Measurements from ENCODE around the gene NLGN1. TPM values are rescaled to one million over a fixed set of nuclear protein-coding genes. Genes with fewer than 3 reads are reported as not detected.
A peak's percentile ranks its signal among the peaks of the same experiment; 100 is the strongest.
"Not testable (repeated sequence)": the region's sequence is repeated elsewhere in the genome, so short reads cannot be mapped to it uniquely, and the experiment has no call there.

The NLGN1 gene
- total RNA-seq (1 to 10 TPM in 2 of 4 donors, under 1 TPM in 2; 0.84 to 2.2 (median 1.5) TPM), polyA plus RNA-seq (0.48 TPM)
- long read RNA-seq, donor 1, partial matches to known transcripts: 1 of 1 reads
- long read RNA-seq, donor 1, other reads (novel, unspliced or antisense): 0 of 1 reads
- long read RNA-seq, donor 2: 0 reads
- long read RNA-seq, donor 3: 0 reads
- long read RNA-seq, donor 4: 0 reads

GRCh38 chr3:173397161-173398110, at the start of gene NLGN1:
Gene NLGN1, plus strand, starts transcription at chr3:173397744.
- intact Hi-C loops (cut with DNase I): no loop called here
- DNase-seq: peak; percentile 78 to 90 (median 90)
- Histone ChIP-seq H3K4me1 (ENCODE audit: control insufficient read depth, insufficient read depth, low read length) (no peaks in the 10 kb centered on the region), H3K27me3 (ENCODE audit: control insufficient read depth, insufficient read depth) (no peaks in the 10 kb centered on the region), H3K27ac (ENCODE audit: low read length) (peak within 1 kb of the TSS; percentile 79), H3K4me3 (ENCODE audit: low read length) (peak within 1 kb of the TSS; percentile 63), H3K9me3 (ENCODE audit: control insufficient read depth, low read length) (no peaks in the 10 kb centered on the region)
- ATAC-seq: peak; percentile 89 to 92
- WGBS: under 1% methylated on average over 70 of the region's 70 CpGs

GRCh38 chr3:173351886-173352285, 45.7 kb upstream of the NLGN1 start:
- ATAC-seq: no peak
- H3K27ac ChIP-seq (ENCODE audit: low read length): no peak overlapping the region
- intact Hi-C loops (cut with DNase I): no loop called here

GRCh38 chr3:173353137-173353536, 44.4 kb upstream of the NLGN1 start:
- H3K9me3 ChIP-seq (ENCODE audit: control insufficient read depth, low read length); ATAC-seq; H3K27ac ChIP-seq (ENCODE audit: low read length); H3K27me3 ChIP-seq (ENCODE audit: control insufficient read depth, insufficient read depth); H3K4me1 ChIP-seq (ENCODE audit: control insufficient read depth, insufficient read depth, low read length); DNase-seq; intact Hi-C loops (cut with DNase I); H3K4me3 ChIP-seq (ENCODE audit: low read length): not testable (repeated sequence)
- 69% methylated on average over 2 of the region's 2 CpGs for WGBS

More at GRCh38 chr3:173351886-173352285, 45.7 kb upstream of the NLGN1 start:
- no peak overlapping the region for H3K4me3 ChIP-seq (ENCODE audit: low read length)
- H3K4me1 ChIP-seq (ENCODE audit: control insufficient read depth, insufficient read depth, low read length): no peaks in the 10 kb centered on the region
- no peaks in the 10 kb centered on the region for H3K27me3 ChIP-seq (ENCODE audit: control insufficient read depth, insufficient read depth)
- no peak for DNase-seq
- H3K9me3 ChIP-seq (ENCODE audit: control insufficient read depth, low read length): no peaks in the 10 kb centered on the region

DNA sequence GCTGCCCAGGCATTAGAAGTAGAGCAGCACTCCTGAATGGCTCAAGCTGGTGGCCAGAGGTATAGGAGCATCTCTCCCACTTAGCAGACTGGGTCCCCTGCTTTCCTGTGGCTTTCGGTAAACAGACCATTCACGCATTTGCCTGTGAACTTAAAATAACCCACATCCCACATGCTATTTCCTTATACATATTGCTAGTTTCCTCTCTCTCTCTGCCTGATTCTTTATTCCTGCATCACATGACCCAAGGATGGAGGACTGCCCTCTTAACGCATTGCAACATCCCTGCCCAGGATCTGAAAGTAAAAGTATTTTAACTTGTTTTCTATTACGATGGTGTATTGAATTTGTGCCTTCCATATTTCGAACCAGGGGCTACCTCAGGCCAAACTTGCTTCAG, 43.4 kb upstream of the NLGN1 start:
- H3K27ac ChIP-seq (ENCODE audit: low read length): no peak overlapping the region
- no peaks in the 10 kb centered on the region for H3K4me1 ChIP-seq (ENCODE audit: control insufficient read depth, insufficient read depth, low read length)
- ATAC-seq: no peak
- no peak for DNase-seq
- 54% methylated on average over 5 of the region's 5 CpGs for WGBS
- H3K4me3 ChIP-seq (ENCODE audit: low read length): no peak overlapping the region
- no peaks in the 10 kb centered on the region for H3K27me3 ChIP-seq (ENCODE audit: control insufficient read depth, insufficient read depth)
- H3K9me3 ChIP-seq (ENCODE audit: control insufficient read depth, low read length): no peaks in the 10 kb centered on the region
- intact Hi-C loops (cut with DNase I): no loop called here

DNA sequence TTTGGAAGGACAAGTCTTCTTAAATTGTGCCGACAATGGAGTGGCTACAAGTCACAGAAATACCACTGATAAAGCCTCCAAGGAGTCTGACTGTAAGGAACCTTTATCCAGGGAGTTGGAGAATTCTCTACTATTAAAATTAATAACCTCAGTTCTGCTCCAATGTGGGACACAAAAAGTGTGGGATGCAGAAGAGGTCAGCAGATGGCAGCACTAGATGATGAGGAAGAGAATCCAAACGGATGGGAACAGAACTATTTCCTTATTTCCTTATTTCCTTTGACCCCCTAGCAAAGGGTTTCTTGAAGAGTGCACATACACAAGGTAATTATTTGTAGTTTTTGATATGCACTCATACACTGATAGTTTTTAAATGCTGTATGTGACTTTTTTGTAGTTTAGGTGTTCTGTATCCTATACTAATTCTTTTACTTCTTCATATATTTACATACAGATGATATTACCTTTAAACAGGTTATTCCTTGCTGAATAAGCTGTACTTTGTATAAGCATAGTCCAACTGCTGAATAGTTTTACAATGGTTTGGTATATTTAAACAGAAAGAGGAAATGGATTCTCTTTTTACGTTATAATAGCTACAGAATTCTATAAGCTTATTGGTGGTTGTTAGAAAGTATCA, 25.6 kb upstream of the NLGN1 start:
- intact Hi-C loops (cut with DNase I): no loop called here
- no peaks in the 10 kb centered on the region for H3K4me1 ChIP-seq (ENCODE audit: control insufficient read depth, insufficient read depth, low read length)
- 47% methylated on average over 3 of the region's 3 CpGs for WGBS
- H3K27me3 ChIP-seq (ENCODE audit: control insufficient read depth, insufficient read depth): no peaks in the 10 kb centered on the region
- H3K27ac ChIP-seq (ENCODE audit: low read length): no peak overlapping the region
- no peak overlapping the region for H3K4me3 ChIP-seq (ENCODE audit: low read length)
- ATAC-seq (no peak), DNase-seq (peak in 2 of 3 donors; percentile 16 to 19)
- no peaks in the 10 kb centered on the region for H3K9me3 ChIP-seq (ENCODE audit: control insufficient read depth, low read length)

DNA sequence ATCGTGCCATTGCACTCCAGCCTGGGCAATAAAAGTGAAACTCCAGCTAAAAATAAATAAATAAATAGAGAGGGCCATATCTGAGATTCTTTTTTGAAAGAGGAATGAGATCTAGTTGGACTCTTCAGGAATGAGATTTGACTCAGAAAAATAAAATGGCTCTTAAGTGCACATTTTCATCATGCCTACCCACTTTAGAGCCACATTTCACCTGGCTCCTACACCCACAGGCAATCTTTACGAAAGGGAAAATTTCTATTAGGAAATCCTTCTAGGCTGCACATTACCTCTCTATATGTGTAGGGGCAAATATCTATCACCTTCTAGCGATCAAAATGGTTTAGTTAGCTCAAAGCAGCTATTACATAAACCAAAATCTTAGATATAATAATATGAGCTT, 16.9 kb upstream of the NLGN1 start:
- intact Hi-C loops (cut with DNase I): no loop called here
- ATAC-seq (no peak), DNase-seq (no peak)
- Histone ChIP-seq H3K9me3 (ENCODE audit: control insufficient read depth, low read length) (no peaks in the 10 kb centered on the region), H3K4me1 (ENCODE audit: control insufficient read depth, insufficient read depth, low read length) (no peaks in the 10 kb centered on the region), H3K27me3 (ENCODE audit: control insufficient read depth, insufficient read depth) (no peaks in the 10 kb centered on the region), H3K27ac (ENCODE audit: low read length) (no peak overlapping the region), H3K4me3 (ENCODE audit: low read length) (no peak overlapping the region)
- WGBS: 93% methylated on average over 3 of the region's 3 CpGs

DNA sequence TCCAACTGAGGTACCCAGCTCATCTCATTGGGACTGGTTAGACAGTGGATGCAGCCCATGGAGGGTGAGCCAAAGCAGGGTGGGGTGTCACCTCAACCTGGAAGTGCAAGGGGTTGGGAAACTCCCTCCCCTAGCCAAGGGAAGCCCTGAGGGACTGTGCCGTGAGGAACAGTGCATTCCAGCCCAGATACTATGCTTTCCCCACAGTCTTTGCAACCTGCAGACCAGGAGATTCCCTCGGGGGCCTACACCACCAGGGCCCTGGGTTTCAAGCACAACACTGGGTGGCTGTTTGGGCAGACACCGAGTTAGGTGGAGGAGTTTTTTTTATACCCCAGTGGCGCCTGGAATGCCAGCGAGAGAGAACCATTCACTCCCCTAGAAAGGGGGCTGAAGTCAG, 15.6 kb upstream of the NLGN1 start:
- H3K27ac ChIP-seq (ENCODE audit: low read length); DNase-seq; H3K4me3 ChIP-seq (ENCODE audit: low read length); intact Hi-C loops (cut with DNase I); H3K27me3 ChIP-seq (ENCODE audit: control insufficient read depth, insufficient read depth); H3K4me1 ChIP-seq (ENCODE audit: control insufficient read depth, insufficient read depth, low read length); ATAC-seq; H3K9me3 ChIP-seq (ENCODE audit: control insufficient read depth, low read length): not testable (repeated sequence)
- 81% methylated on average over 5 of the region's 5 CpGs for WGBS

GRCh38 chr3:173395073-173395411, 2.5 kb upstream of the NLGN1 start:
- Histone ChIP-seq H3K4me3 (ENCODE audit: low read length) (peak overlapping the region; percentile 63), H3K27me3 (ENCODE audit: control insufficient read depth, insufficient read depth) (no peaks in the 10 kb centered on the region), H3K9me3 (ENCODE audit: control insufficient read depth, low read length) (no peaks in the 10 kb centered on the region), H3K27ac (ENCODE audit: low read length) (peak overlapping the region; percentile 63), H3K4me1 (ENCODE audit: control insufficient read depth, insufficient read depth, low read length) (no peaks in the 10 kb centered on the region)
- intact Hi-C loops (cut with DNase I): no loop called here
- ATAC-seq: peak; percentile 56 to 64
- WGBS: 2% methylated on average over 10 of the region's 10 CpGs
- no peak for DNase-seq

DNA sequence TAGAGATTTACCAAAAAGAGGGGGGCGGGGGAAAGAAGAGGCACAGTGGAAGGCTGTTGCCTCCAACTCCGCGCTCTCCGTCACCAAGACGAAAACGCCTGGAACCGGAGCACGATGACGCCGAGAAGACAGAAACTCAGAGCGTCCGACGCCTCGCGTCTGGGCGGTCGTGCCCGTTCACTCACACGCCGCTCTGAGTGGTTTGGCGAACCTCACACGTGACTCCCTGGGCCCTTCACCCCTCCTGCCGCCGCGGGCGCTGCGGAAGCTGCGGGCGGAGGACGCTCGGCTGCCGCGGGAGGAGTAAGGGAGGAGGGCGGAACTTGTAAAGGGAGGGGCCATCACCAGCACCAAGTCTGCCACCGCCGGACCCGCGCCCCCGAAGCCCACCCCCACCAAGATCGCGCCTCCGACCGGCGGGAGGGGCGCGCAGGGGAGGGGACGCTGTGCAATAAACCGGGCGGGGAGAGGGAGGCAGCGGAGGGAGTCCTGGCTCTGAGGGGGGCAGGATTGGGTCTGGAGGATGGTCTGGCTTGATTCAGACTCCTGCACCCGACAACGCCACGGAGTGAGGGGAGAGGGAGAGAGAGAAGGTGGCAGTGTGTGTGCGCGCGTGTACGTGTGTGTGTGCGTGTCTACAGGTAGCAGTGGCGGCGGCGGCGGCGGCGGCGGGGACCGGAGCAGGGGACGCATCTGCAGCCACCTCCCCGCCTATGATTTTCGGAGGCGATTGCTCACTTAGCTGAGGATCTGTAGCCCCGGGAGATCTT, 1.9 kb upstream of the NLGN1 start:
- intact Hi-C loops (cut with DNase I): no loop called here

DNA sequence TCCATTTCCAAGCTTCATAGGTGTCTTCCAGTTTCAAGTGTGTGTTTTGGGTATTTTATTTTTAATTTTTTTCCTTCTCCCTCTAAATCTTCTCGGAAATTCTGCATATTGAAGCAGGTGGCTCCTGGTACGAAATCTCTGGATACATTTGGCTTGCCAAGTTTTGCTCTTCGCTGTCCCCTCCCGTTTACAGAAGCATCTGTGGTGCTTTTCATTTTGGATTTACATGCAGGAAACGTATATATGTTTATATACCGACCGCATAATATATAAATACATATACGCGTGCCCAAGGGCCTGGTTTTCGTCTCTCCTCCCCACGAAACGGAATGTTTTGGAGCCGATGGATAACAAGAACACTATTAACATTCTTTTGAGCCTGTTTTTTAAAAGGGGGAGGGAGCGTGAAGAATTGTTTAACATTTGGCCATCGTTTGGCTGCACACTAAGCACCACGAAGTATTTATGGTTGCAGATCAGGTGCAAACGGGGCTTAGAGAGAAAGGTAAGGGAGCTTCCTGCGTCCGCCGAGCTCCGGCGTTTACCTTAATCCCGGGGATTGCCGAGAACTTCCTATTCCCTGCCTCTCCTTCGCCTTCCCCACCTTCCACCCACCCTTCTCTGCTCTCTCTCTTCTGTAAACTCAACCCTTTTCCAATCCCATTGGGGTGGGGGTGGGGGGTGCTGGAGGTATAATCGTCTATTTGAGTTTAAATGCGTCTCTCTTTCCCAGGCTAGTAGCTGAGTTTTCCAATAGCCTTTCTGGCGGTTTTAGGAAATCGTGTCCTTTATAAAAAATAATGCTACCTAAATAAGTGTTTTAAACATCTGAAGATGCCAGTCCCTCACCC, 1.1 kb upstream of the NLGN1 start:
- H3K4me3 ChIP-seq (ENCODE audit: low read length): peak overlapping the region; percentile 63
- H3K9me3 ChIP-seq (ENCODE audit: control insufficient read depth, low read length): no peaks in the 10 kb centered on the region
- no peak for ATAC-seq
- intact Hi-C loops (cut with DNase I): no loop called here
- 1% methylated on average over 29 of the region's 29 CpGs for WGBS
- H3K27me3 ChIP-seq (ENCODE audit: control insufficient read depth, insufficient read depth): no peaks in the 10 kb centered on the region
- no peak for DNase-seq
- H3K4me1 ChIP-seq (ENCODE audit: control insufficient read depth, insufficient read depth, low read length): no peaks in the 10 kb centered on the region
- peak overlapping the region; percentile 2 for H3K27ac ChIP-seq (ENCODE audit: low read length)

More for the DNA sequence above, 1.9 kb upstream of the NLGN1 start:
- Histone ChIP-seq H3K9me3 (ENCODE audit: control insufficient read depth, low read length) (no peaks in the 10 kb centered on the region), H3K4me3 (ENCODE audit: low read length) (peak overlapping the region; percentile 63), H3K27me3 (ENCODE audit: control insufficient read depth, insufficient read depth) (no peaks in the 10 kb centered on the region), H3K4me1 (ENCODE audit: control insufficient read depth, insufficient read depth, low read length) (no peaks in the 10 kb centered on the region), H3K27ac (ENCODE audit: low read length) (peak overlapping the region; percentile 63)
- ATAC-seq (peak; percentile 97), DNase-seq (peak; percentile 90 to 94 (median 94))
- WGBS: under 1% methylated on average over 70 of the region's 71 CpGs

All from right cardiac atrium (tissue), 5 donors.